H1 (cell line): ENCODE results near the gene EIF2S1. TPM values are rescaled to one million over a fixed set of nuclear protein-coding genes. Genes with fewer than 3 reads are reported as not detected.

Experiments used
- CTCF ChIA-PET: fragments of 300-600 bp; sonication (Branson Sonifier 250); formaldehyde crosslinking; loops from one replicate; lab custom pipeline; 2021; ENCODE audit not compliant: partially characterized antibody; lab: Charles Lee
- POLR2A ChIA-PET: fragments of 300-600 bp; sonication (Branson Sonifier 250); formaldehyde crosslinking; loops from one replicate; lab custom pipeline; 2021; ENCODE audit warnings: inconsistent platforms; ENCODE audit not compliant: partially characterized antibody; lab: Charles Lee
- DNase-seq, 2 experiments: peaks; one replicate each; pipeline versions ENCODE4 v3.0.0 to v3.0.0-alpha.2; 2010 to 2022; ENCODE audit warnings: low spot score in 2 of 2, low read depth in 1 of 2, mixed read lengths in 1 of 2
- FAIRE-seq: peaks from 2 replicates; lab custom pipeline; 2011; peaks lifted over from hg19 to GRCh38; lab: Jason Lieb, UNC
- H2AFZ ChIP-seq: 2 replicates; pipeline ENCODE4 v1.8.1; 2012; ENCODE audit warnings: low read length, inconsistent platforms
- H2AK5ac ChIP-seq: 2 replicates; pipeline ENCODE4 v1.6.1; 2013; ENCODE audit warnings: low read depth, low read length
- H2BK120ac ChIP-seq: replicated peaks from 2 replicates; pipeline ENCODE3; 2013; ENCODE audit warnings: low read depth, low read length, inconsistent platforms
- H2BK12ac ChIP-seq: 2 replicates; pipeline ENCODE4 v1.6.1; 2013; ENCODE audit warnings: low read depth, low read length
- H2BK15ac ChIP-seq: 2 replicates; pipeline ENCODE4 v1.6.1; 2013; ENCODE audit warnings: low read length
- H2BK20ac ChIP-seq: 2 replicates; pipeline ENCODE4 v1.6.1; 2013; ENCODE audit warnings: low read length
- H2BK5ac ChIP-seq: 2 replicates; pipeline ENCODE4 v1.6.1; 2013; ENCODE audit warnings: low read depth, low read length
- H3K14ac ChIP-seq: 2 replicates; pipeline ENCODE4 v1.6.1; 2013; ENCODE audit warnings: inconsistent platforms; ENCODE audit not compliant: insufficient read length
- H3K18ac ChIP-seq: 2 replicates; pipeline ENCODE4 v1.6.1; 2013; ENCODE audit warnings: low read length; ENCODE audit errors: extremely low read depth
- H3K23ac ChIP-seq: 2 replicates; pipeline ENCODE4 v1.6.1; 2013; ENCODE audit warnings: inconsistent platforms; ENCODE audit not compliant: insufficient read length
- H3K23me2 ChIP-seq: 2 replicates; pipeline ENCODE4 v1.6.1; 2013; ENCODE audit warnings: low read depth, low read length
- H3K27ac ChIP-seq: 2 replicates; pipeline ENCODE4 v1.6.1; 2011; ENCODE audit warnings: low read depth, low read length, inconsistent platforms
- H3K27me3 ChIP-seq, 4 experiments: replicated peaks in 1 of 4; 1 replicate in 1 of 4; 2 replicates in 3 of 4; pipeline versions ENCODE4 v1.6.1 to v1.8.1; 2011 to 2013; ENCODE audit warnings: low read length in 3 of 4, mild to moderate bottlenecking in 3 of 4, inconsistent platforms in 2 of 4, mixed read lengths in 2 of 4, moderate library complexity in 1 of 4; ENCODE audit not compliant: control insufficient read depth in 3 of 4, insufficient read depth in 3 of 4; ENCODE audit errors: extremely low read depth in 1 of 4
- H3K36me3 ChIP-seq, 4 experiments: 2 replicates each; pipeline versions ENCODE4 v1.6.1 to v1.8.1; 2011 to 2013; ENCODE audit warnings: mild to moderate bottlenecking in 4 of 4, low read length in 3 of 4, moderate library complexity in 2 of 4, control low read depth in 1 of 4, inconsistent platforms in 1 of 4; ENCODE audit not compliant: insufficient read depth in 4 of 4, control insufficient read depth in 2 of 4
- H3K4ac ChIP-seq: replicated peaks from 2 replicates; pipeline ENCODE3; 2013; ENCODE audit warnings: low read length, low read depth, mixed read lengths, inconsistent platforms; ENCODE audit not compliant: insufficient read length
- H3K4me1 ChIP-seq, 4 experiments: replicated peaks in 1 of 4; 1 replicate in 1 of 4; 2 replicates in 3 of 4; pipeline versions ENCODE4 v1.6.1 to v1.8.1; 2011 to 2013; ENCODE audit warnings: low read length in 3 of 4, inconsistent platforms in 2 of 4, mixed read lengths in 1 of 4; ENCODE audit not compliant: insufficient read depth in 4 of 4, control insufficient read depth in 3 of 4
- H3K4me2 ChIP-seq, 2 experiments: 2 replicates each; pipeline versions ENCODE4 v1.6.1 to v1.8.1; 2011 to 2013; ENCODE audit warnings: low read depth in 2 of 2, low read length in 2 of 2, control low read depth in 1 of 2, inconsistent platforms in 1 of 2, mild to moderate bottlenecking in 1 of 2; ENCODE audit not compliant: insufficient read depth in 1 of 2
- H3K4me3 ChIP-seq, 4 experiments: fragments of 200-600, 300-600 bp in 1 of 4; sonication (generic), shearing (Covaris generic), sonication (Bioruptor Twin) in 1 of 4; 2 replicates each; pipeline versions ENCODE4 v1.5.1 to v1.8.1; 2011 to 2016; ENCODE audit warnings: low read length in 4 of 4, low read depth in 3 of 4, control low read depth in 2 of 4, inconsistent platforms in 2 of 4, mild to moderate bottlenecking in 2 of 4, mixed read lengths in 1 of 4, moderate library complexity in 1 of 4; ENCODE audit not compliant: insufficient read depth in 2 of 4; ENCODE audit errors: extremely low read depth in 1 of 4
- H3K56ac ChIP-seq: replicated peaks from 2 replicates; pipeline ENCODE3; 2013; ENCODE audit warnings: low read depth, mild to moderate bottlenecking, mixed read lengths, low read length, inconsistent platforms; ENCODE audit not compliant: insufficient read length
- H3K79me1 ChIP-seq: 2 replicates; pipeline ENCODE4 v1.6.1; 2013; ENCODE audit warnings: low read depth, low read length, control low read depth
- H3K79me2 ChIP-seq, 2 experiments: 2 replicates each; pipeline versions ENCODE4 v1.6.1 to v1.8.1; 2012 to 2013; ENCODE audit warnings: low read length in 2 of 2, mild to moderate bottlenecking in 2 of 2, inconsistent platforms in 1 of 2; ENCODE audit not compliant: insufficient read depth in 2 of 2, control insufficient read depth in 1 of 2
- H3K9ac ChIP-seq, 4 experiments: replicated peaks in 1 of 4; 1 replicate in 1 of 4; 2 replicates in 3 of 4; pipeline versions ENCODE4 v1.6.1 to v1.8.1; 2011 to 2013; ENCODE audit warnings: low read depth in 3 of 4, low read length in 3 of 4, control low read depth in 2 of 4, mild to moderate bottlenecking in 2 of 4, moderate library complexity in 2 of 4, inconsistent platforms in 1 of 4; ENCODE audit errors: extremely low read depth in 1 of 4
- H3K9me3 ChIP-seq, 2 experiments: 2 replicates each; pipeline versions ENCODE4 v1.6.1 to v1.8.1; 2012 to 2013; ENCODE audit warnings: mild to moderate bottlenecking in 2 of 2, moderate library complexity in 2 of 2, control low read depth in 1 of 2, inconsistent platforms in 1 of 2, low read depth in 1 of 2, low read length in 1 of 2, mixed read lengths in 1 of 2; ENCODE audit not compliant: insufficient read depth in 2 of 2
- H4K20me1 ChIP-seq, 2 experiments: replicated peaks in 1 of 2; 2 replicates each; pipeline versions ENCODE3 to v1.8.1; 2011 to 2013; ENCODE audit warnings: inconsistent platforms in 2 of 2, low read length in 2 of 2, mild to moderate bottlenecking in 1 of 2; ENCODE audit not compliant: insufficient read depth in 2 of 2, control insufficient read depth in 1 of 2
- H4K5ac ChIP-seq: 2 replicates; pipeline ENCODE4 v1.6.1; 2013; ENCODE audit warnings: low read length, low read depth, mixed read lengths, inconsistent platforms; ENCODE audit not compliant: insufficient read length
- H4K8ac ChIP-seq: 2 replicates; pipeline ENCODE4 v1.8.0; 2013; ENCODE audit warnings: mild to moderate bottlenecking, moderate library complexity, low read length, inconsistent platforms; ENCODE audit not compliant: insufficient read depth; ENCODE audit errors: extremely low read depth
- H4K91ac ChIP-seq: replicated peaks from 2 replicates; pipeline ENCODE3; 2013; ENCODE audit warnings: low read length, mixed read lengths, inconsistent platforms; ENCODE audit not compliant: insufficient read length
- JUN ChIP-seq: IDR thresholded peaks from 2 replicates; pipeline ENCODE4 v1.6.1; 2011; ENCODE audit warnings: low read depth, mild to moderate bottlenecking, improper control_type of control experiment, low read length
- KDM4A ChIP-seq: IDR thresholded peaks from one replicate; pipeline ENCODE4 v1.7.1; 2012; ENCODE audit warnings: low read depth, mild to moderate bottlenecking, moderate library complexity, low read length, inconsistent platforms; ENCODE audit not compliant: severe bottlenecking
- KDM5A ChIP-seq: fragments of 200-600 bp; IDR thresholded peaks from 2 replicates; pipeline ENCODE4 v1.7.1; 2012; ENCODE audit warnings: mild to moderate bottlenecking, low read length, inconsistent platforms, mixed read lengths
- MAFK ChIP-seq: IDR thresholded peaks from 2 replicates; pipeline ENCODE4 v1.6.1; 2012; ENCODE audit warnings: low read depth, mild to moderate bottlenecking, improper control_type of control experiment, low read length
- RXRA ChIP-seq: IDR thresholded peaks from 2 replicates; pipeline ENCODE4 v1.6.1; 2011; ENCODE audit warnings: low read depth, mild to moderate bottlenecking, low read length, moderate library complexity; ENCODE audit not compliant: insufficient read depth
- ZNF274 ChIP-seq: IDR thresholded peaks from 2 replicates; pipeline ENCODE4 v1.7.0; 2012; ENCODE audit warnings: low read length, borderline replicate concordance; ENCODE audit errors: extremely low read depth
- WGBS, 2 experiments: shearing (Covaris generic) in 1 of 2; methylation state at CpG; one replicate each; pipeline versions ENCODE4 v1.1.6 to v1.1.7; 2013 to 2015; ENCODE audit warnings: low lambda C conversion rate in 2 of 2, mixed read lengths in 2 of 2, inconsistent platforms in 1 of 2, low coverage in 1 of 2, missing lambda C conversion rate in 1 of 2; ENCODE audit not compliant: insufficient replicate concordance in 2 of 2, insufficient coverage in 1 of 2, insufficient read length in 1 of 2; ENCODE audit errors: extremely low coverage in 1 of 2, missing lambda C conversion rate in 1 of 2; 5-methylcytosine and 5-hydroxymethylcytosine counted together
- polyA plus RNA-seq, 7 experiments: library from polyadenylated mRNA; depleted of rRNA in 3 of 7; stranded (reverse) in 5 of 7; unstranded in 2 of 7; fragments of >200 nt in 5 of 7; fragments of 200-250 nt in 2 of 7; gene quantifications; 1 replicate in 5 of 7; 2 replicates in 1 of 7; 4 replicates in 1 of 7; pipeline versions ENCODE4 v1.2.1 to v1.2.3, GENCODE V29; 2011 to 2013; ENCODE audit warnings: missing spikeins in 2 of 7, mixed read lengths in 2 of 7
- total RNA-seq: library from RNA; stranded (reverse); fragmentation: NEBNext Ultra II Directional; extraction: Animal tissue kit (Norgen Biotek cat#: 25700); gene quantifications from 2 replicates; pipeline ENCODE4 v1.2.1, GENCODE V29; 2021
- TF ChIP-seq, protein P1 (sequence below): IDR thresholded peaks from 2 replicates; pipeline ENCODE4 v1.6.1; 2012; ENCODE audit warnings: low read length, inconsistent platforms

Gene EIF2S1
- total and polyA plus RNA-seq, 2 of the 8 experiments (the other 6 are each of a cell fraction or from before 2014, with no cell fraction given) = 35.1 to 146 TPM

GRCh38 chr14:67371247-67372148, 11.4 kb downstream of the EIF2S1 start:
- Histone ChIP-seq H3K4me1 (no peaks in the 10 kb centered on the region), H3K27ac (no peak overlapping the region), H2BK120ac (no peak overlapping the region), H3K23ac (no peak overlapping the region), H4K8ac (no peak overlapping the region), H3K56ac (no peak overlapping the region), H3K79me2 (peaks cover 0 to 13% of the 10 kb centered on the region in 2 experiments; a peak in 2 of 4 replicates), H3K18ac (no peak overlapping the region), H4K5ac (no peak overlapping the region), H3K4ac (no peak overlapping the region), H3K23me2 (no peaks in the 10 kb centered on the region), H4K20me1 (peaks cover 0 to 5% of the 10 kb centered on the region in 2 experiments), H3K14ac (no peak overlapping the region), H3K27me3 (no peaks in the 10 kb centered on the region), H3K9me3 (no peaks in the 10 kb centered on the region), H3K4me3 (no peak overlapping the region), H2BK5ac (no peak overlapping the region), H2BK12ac (no peak overlapping the region), H2BK20ac (no peak overlapping the region), H2AK5ac (no peak overlapping the region), H3K36me3 (peaks cover 15 to 76% (median 38%) of the 10 kb centered on the region in 4 experiments), H4K91ac (no peak overlapping the region), H3K4me2 (no peak overlapping the region), H3K9ac (no peak overlapping the region), H2BK15ac (no peak overlapping the region), H2AFZ (no peak overlapping the region), H3K79me1 (no peaks in the 10 kb centered on the region; the same call in 1 of the 2 replicates)
- whole genome bisulfite sequencing, 2 experiments = 86% methylated on average over 4 of the region's 4 CpGs; no CpG with 5 or more reads in 1 of the 2 experiments
- DNase-seq = no peak
- FAIRE-seq = no peak
- ChIA-PET CTCF (interaction anchor here (0.6 to 1.5 kb wide), 4 partner anchors 12 to 200 kb away, joined by 3 to 5 read pairs (median 3); partner anchors contain the start of gene ATP6V1D), POLR2A (interaction anchor here (0.7 to 1.2 kb wide), 2 partner anchors 12 to 54 kb away, joined by 3 read pairs; partner anchors contain the start of gene ATP6V1D)
- TF ChIP-seq, protein P1, sequence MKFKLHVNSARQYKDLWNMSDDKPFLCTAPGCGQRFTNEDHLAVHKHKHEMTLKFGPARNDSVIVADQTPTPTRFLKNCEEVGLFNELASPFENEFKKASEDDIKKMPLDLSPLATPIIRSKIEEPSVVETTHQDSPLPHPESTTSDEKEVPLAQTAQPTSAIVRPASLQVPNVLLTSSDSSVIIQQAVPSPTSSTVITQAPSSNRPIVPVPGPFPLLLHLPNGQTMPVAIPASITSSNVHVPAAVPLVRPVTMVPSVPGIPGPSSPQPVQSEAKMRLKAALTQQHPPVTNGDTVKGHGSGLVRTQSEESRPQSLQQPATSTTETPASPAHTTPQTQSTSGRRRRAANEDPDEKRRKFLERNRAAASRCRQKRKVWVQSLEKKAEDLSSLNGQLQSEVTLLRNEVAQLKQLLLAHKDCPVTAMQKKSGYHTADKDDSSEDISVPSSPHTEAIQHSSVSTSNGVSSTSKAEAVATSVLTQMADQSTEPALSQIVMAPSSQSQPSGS = no peak
- TF ChIP-seq MAFK = no peak
- no peak for TF ChIP-seq KDM4A
- no peak for TF ChIP-seq ZNF274
- no peak for TF ChIP-seq JUN
- no peak for TF ChIP-seq RXRA
- TF ChIP-seq KDM5A = no peak
